ENCODE data around the gene CLGN.
"Not testable (repeated sequence)": the region's sequence is repeated elsewhere in the genome, so short reads cannot be mapped to it uniquely, and the experiment has no call there.

The CLGN gene

GRCh38 chr4:140423106-140423505, 4.3 kb downstream of the CLGN start:
- Mint-ChIP-seq H3K9me3 (no peaks in the 10 kb centered on the region), H3K27ac (no peak overlapping the region)
- DNase-seq = no peak

GRCh38 chr4:140413130-140413969, 14.1 kb downstream of the CLGN start:
- H3K27me3 Mint-ChIP-seq; H3K27ac Mint-ChIP-seq; ATAC-seq (replicated peaks); H3K36me3 Mint-ChIP-seq; H3K4me1 Mint-ChIP-seq; DNase-seq; H3K4me3 Mint-ChIP-seq; H3K9me3 Mint-ChIP-seq: not testable (repeated sequence)

More at GRCh38 chr4:140423106-140423505, 4.3 kb downstream of the CLGN start:
- H3K4me1 Mint-ChIP-seq = peaks cover 5 to 7% of the 10 kb centered on the region in 2 donors
- peaks cover 17 to 31% of the 10 kb centered on the region in 2 donors for H3K27me3 Mint-ChIP-seq
- no peak for ATAC-seq (replicated peaks)
- H3K4me3 Mint-ChIP-seq = no peak overlapping the region
- no peaks in the 10 kb centered on the region for H3K36me3 Mint-ChIP-seq

- DNase-seq = no peak
- Mint-ChIP-seq H3K4me1 (no peaks in the 10 kb centered on the region), H3K36me3 (no peaks in the 10 kb centered on the region), H3K9me3 (no peaks in the 10 kb centered on the region), H3K4me3 (no peak overlapping the region), H3K27ac (no peak overlapping the region), H3K27me3 (no peaks in the 10 kb centered on the region)
- no peak for ATAC-seq (replicated peaks)
Observed at GRCh38 chr4:140408974-140409373, 18.5 kb downstream of the CLGN start.

- DNase-seq (no peak), ATAC-seq (replicated peaks) (no peak)
- no peaks in the 10 kb centered on the region for H3K36me3 Mint-ChIP-seq
- H3K4me1 Mint-ChIP-seq = no peaks in the 10 kb centered on the region
- no peaks in the 10 kb centered on the region for H3K27me3 Mint-ChIP-seq
- no peaks in the 10 kb centered on the region for H3K9me3 Mint-ChIP-seq
- H3K27ac Mint-ChIP-seq = no peak overlapping the region
- no peak overlapping the region for H3K4me3 Mint-ChIP-seq
Observed at GRCh38 chr4:140406292-140406691, 21.2 kb downstream of the CLGN start.

- Mint-ChIP-seq H3K9me3 (no peaks in the 10 kb centered on the region), H3K4me3 (no peak overlapping the region), H3K27me3 (no peaks in the 10 kb centered on the region), H3K4me1 (no peaks in the 10 kb centered on the region), H3K36me3 (no peaks in the 10 kb centered on the region), H3K27ac (no peak overlapping the region)
- DNase-seq (no peak), ATAC-seq (replicated peaks) (no peak)
Observed at GRCh38 chr4:140400111-140400510, 27.3 kb downstream of the CLGN start.

- no peaks in the 10 kb centered on the region for H3K9me3 Mint-ChIP-seq
- no peaks in the 10 kb centered on the region for H3K27me3 Mint-ChIP-seq
- H3K27ac Mint-ChIP-seq = no peak overlapping the region
- H3K4me3 Mint-ChIP-seq = no peak overlapping the region
- DNase-seq (no peak), ATAC-seq (replicated peaks) (no peak)
- H3K4me1 Mint-ChIP-seq = no peaks in the 10 kb centered on the region
- no peaks in the 10 kb centered on the region for H3K36me3 Mint-ChIP-seq
Observed at GRCh38 chr4:140395668-140396067, 31.8 kb downstream of the CLGN start.

GRCh38 chr4:140388015-140388414, 39.4 kb downstream of the CLGN start:
- H3K4me1 Mint-ChIP-seq = no peaks in the 10 kb centered on the region
- peaks cover 0 to 2% of the 10 kb centered on the region in 2 donors for H3K36me3 Mint-ChIP-seq
- H3K9me3 Mint-ChIP-seq = no peaks in the 10 kb centered on the region
- DNase-seq (no peak), ATAC-seq (replicated peaks) (no peak)
- no peaks in the 10 kb centered on the region for H3K27me3 Mint-ChIP-seq
- no peak overlapping the region for H3K4me3 Mint-ChIP-seq
- H3K27ac Mint-ChIP-seq = no peak overlapping the region

- Mint-ChIP-seq H3K27ac (no peak overlapping the region), H3K4me3 (no peak overlapping the region)
- no peak for ATAC-seq (replicated peaks)
Observed at GRCh38 chr4:140382732-140383131, 44.7 kb downstream of the CLGN start.

GRCh38 chr4:140374130-140374477, 53.3 kb downstream of the CLGN start:
- Mint-ChIP-seq H3K27ac (peak overlapping the region; percentile 85), H3K9me3 (no peaks in the 10 kb centered on the region), H3K4me3 (no peak overlapping the region), H3K4me1 (peaks cover 22 to 32% of the 10 kb centered on the region in 2 donors), H3K36me3 (peaks cover 3 to 5% of the 10 kb centered on the region in 2 donors), H3K27me3 (no peaks in the 10 kb centered on the region)
- ATAC-seq (replicated peaks) (no peak), DNase-seq (no peak)

More at GRCh38 chr4:140382732-140383131, 44.7 kb downstream of the CLGN start:
- Mint-ChIP-seq H3K4me1 (no peaks in the 10 kb centered on the region), H3K9me3 (no peaks in the 10 kb centered on the region), H3K36me3 (peaks cover 4 to 9% of the 10 kb centered on the region in 2 donors), H3K27me3 (no peaks in the 10 kb centered on the region)
- DNase-seq = no peak

- H3K4me1 Mint-ChIP-seq = peaks cover 22 to 32% of the 10 kb centered on the region in 2 donors
- H3K27me3 Mint-ChIP-seq = no peaks in the 10 kb centered on the region
- peaks cover 3 to 5% of the 10 kb centered on the region in 2 donors for H3K36me3 Mint-ChIP-seq
- DNase-seq = peak; percentile 97
- H3K4me3 Mint-ChIP-seq = no peak within 1 kb of the TSS
- peak within 1 kb of the TSS; percentile 85 for H3K27ac Mint-ChIP-seq
- no peaks in the 10 kb centered on the region for H3K9me3 Mint-ChIP-seq
- ATAC-seq (replicated peaks) = peak; percentile 91 to 92
Observed at GRCh38 chr4:140373328-140374129, 53.9 kb downstream of the CLGN start, which contains the start of gene SCOC. Gene SCOC, plus strand, starts transcription at chr4:140373646. Its CDS starts 5,525 bp downstream, at chr4:140379171.

- DNase-seq = peak; percentile 48
- Mint-ChIP-seq H3K27ac (no peak overlapping the region), H3K4me3 (no peak overlapping the region), H3K4me1 (peaks cover 22 to 32% of the 10 kb centered on the region in 2 donors), H3K9me3 (no peaks in the 10 kb centered on the region), H3K27me3 (no peaks in the 10 kb centered on the region), H3K36me3 (peaks cover 3 to 5% of the 10 kb centered on the region in 2 donors)
- peak; percentile 82 to 83 for ATAC-seq (replicated peaks)
Observed at GRCh38 chr4:140372751-140373327, 54.6 kb downstream of the CLGN start.

- no peak overlapping the region for H3K27ac Mint-ChIP-seq
- H3K4me3 Mint-ChIP-seq = no peak overlapping the region
- ATAC-seq (replicated peaks) (no peak), DNase-seq (no peak)
- H3K4me1 Mint-ChIP-seq = peaks cover 0 to 2% of the 10 kb centered on the region in 2 donors
- no peaks in the 10 kb centered on the region for H3K27me3 Mint-ChIP-seq
- no peaks in the 10 kb centered on the region for H3K9me3 Mint-ChIP-seq
- H3K36me3 Mint-ChIP-seq = peaks cover 0 to 4% of the 10 kb centered on the region in 2 donors
Observed at GRCh38 chr4:140368686-140369085, 58.8 kb downstream of the CLGN start.

- no peaks in the 10 kb centered on the region for H3K9me3 Mint-ChIP-seq
- DNase-seq (no peak), ATAC-seq (replicated peaks) (no peak)
- H3K4me3 Mint-ChIP-seq = no peak overlapping the region
- no peak overlapping the region for H3K27ac Mint-ChIP-seq
- peaks cover 0 to 2% of the 10 kb centered on the region in 2 donors for H3K4me1 Mint-ChIP-seq
- H3K27me3 Mint-ChIP-seq = no peaks in the 10 kb centered on the region
- peaks cover 0 to 4% of the 10 kb centered on the region in 2 donors for H3K36me3 Mint-ChIP-seq
Observed at GRCh38 chr4:140367738-140368137, 59.7 kb downstream of the CLGN start.

GRCh38 chr4:140363558-140363957, 63.9 kb downstream of the CLGN start:
- Mint-ChIP-seq H3K36me3 (peaks cover 0 to 4% of the 10 kb centered on the region in 2 donors), H3K9me3 (no peaks in the 10 kb centered on the region), H3K4me3 (no peak overlapping the region), H3K4me1 (peaks cover 0 to 2% of the 10 kb centered on the region in 2 donors), H3K27me3 (no peaks in the 10 kb centered on the region), H3K27ac (no peak overlapping the region)
- ATAC-seq (replicated peaks) (no peak), DNase-seq (no peak)
